ENCODE measurements around the gene SNCAIP.

The SNCAIP gene

GRCh38 chr5:122430319-122430586, 118.2 kb downstream of the SNCAIP start:
- Histone ChIP-seq H3F3A (ENCODE audit: insufficient read depth) (no peaks in the 10 kb centered on the region), H2AFZ (ENCODE audit: low read depth, low read length, severe bottlenecking) (no peak overlapping the region), H3K36me3 (ENCODE audit: low read length) (no peaks in the 10 kb centered on the region), H3K27ac (ENCODE audit: low read depth, low read length) (no peak overlapping the region), H3K9me2 (replicated peaks; ENCODE audit: insufficient read depth, low read length) (no peaks in the 10 kb centered on the region), H3K9ac (ENCODE audit: low read length) (no peak overlapping the region), H3K4me3 (ENCODE audit: insufficient read depth, low read length, poor library complexity, severe bottlenecking) (no peak overlapping the region), H3K79me2 (ENCODE audit: insufficient read depth, low read length) (no peaks in the 10 kb centered on the region), H4K20me1 (ENCODE audit: low read depth, low read length) (no peaks in the 10 kb centered on the region), H3K9me3 (ENCODE audit: insufficient read depth, low read length) (no peaks in the 10 kb centered on the region), H3K4me2 (ENCODE audit: low read depth, low read length, poor library complexity, severe bottlenecking) (no peak overlapping the region), H3K27me3 (ENCODE audit: low read length) (no peaks in the 10 kb centered on the region)
- TF ChIP-seq EZH2phosphoT487 (conservative IDR thresholded peaks at IDR 0.05; ENCODE audit: low read length) (no peak), CTCF (IDR thresholded peaks at IDR 0.05; ENCODE audit: insufficient read depth, low read length, poor library complexity, severe bottlenecking) (no peak)

GRCh38 chr5:122431298-122431697, 119.3 kb downstream of the SNCAIP start:
- Histone ChIP-seq H3F3A (ENCODE audit: insufficient read depth) (no peaks in the 10 kb centered on the region), H3K9me2 (replicated peaks; ENCODE audit: insufficient read depth, low read length) (no peaks in the 10 kb centered on the region), H3K27me3 (ENCODE audit: low read length) (no peaks in the 10 kb centered on the region), H2AFZ (ENCODE audit: low read depth, low read length, severe bottlenecking) (no peak overlapping the region), H4K20me1 (ENCODE audit: low read depth, low read length) (no peaks in the 10 kb centered on the region), H3K27ac (ENCODE audit: low read depth, low read length) (no peak overlapping the region), H3K4me2 (ENCODE audit: low read depth, low read length, poor library complexity, severe bottlenecking) (no peak overlapping the region), H3K9me3 (ENCODE audit: insufficient read depth, low read length) (no peaks in the 10 kb centered on the region), H3K79me2 (ENCODE audit: insufficient read depth, low read length) (no peaks in the 10 kb centered on the region), H3K4me3 (ENCODE audit: insufficient read depth, low read length, poor library complexity, severe bottlenecking) (no peak overlapping the region), H3K36me3 (ENCODE audit: low read length) (no peaks in the 10 kb centered on the region), H3K9ac (ENCODE audit: low read length) (no peak overlapping the region)
- no peak for TF ChIP-seq CTCF (IDR thresholded peaks at IDR 0.05; ENCODE audit: insufficient read depth, low read length, poor library complexity, severe bottlenecking)
- TF ChIP-seq EZH2phosphoT487 (conservative IDR thresholded peaks at IDR 0.05; ENCODE audit: low read length) = no peak

- Histone ChIP-seq H4K20me1 (ENCODE audit: low read depth, low read length) (no peaks in the 10 kb centered on the region), H3K9me2 (replicated peaks; ENCODE audit: insufficient read depth, low read length) (no peaks in the 10 kb centered on the region), H3K9ac (ENCODE audit: low read length) (no peak overlapping the region), H3K9me3 (ENCODE audit: insufficient read depth, low read length) (no peaks in the 10 kb centered on the region), H3K4me3 (ENCODE audit: insufficient read depth, low read length, poor library complexity, severe bottlenecking) (no peak overlapping the region), H3K79me2 (ENCODE audit: insufficient read depth, low read length) (no peaks in the 10 kb centered on the region), H2AFZ (ENCODE audit: low read depth, low read length, severe bottlenecking) (no peak overlapping the region), H3K4me2 (ENCODE audit: low read depth, low read length, poor library complexity, severe bottlenecking) (no peak overlapping the region), H3K36me3 (ENCODE audit: low read length) (no peaks in the 10 kb centered on the region), H3K27ac (ENCODE audit: low read depth, low read length) (no peak overlapping the region), H3F3A (ENCODE audit: insufficient read depth) (no peaks in the 10 kb centered on the region), H3K27me3 (ENCODE audit: low read length) (no peaks in the 10 kb centered on the region)
- TF ChIP-seq CTCF (IDR thresholded peaks at IDR 0.05; ENCODE audit: insufficient read depth, low read length, poor library complexity, severe bottlenecking) (no peak), EZH2phosphoT487 (conservative IDR thresholded peaks at IDR 0.05; ENCODE audit: low read length) (no peak)
These were observed 122.4 kb downstream of the SNCAIP start for GRCh38 chr5:122434205-122434970.
